ENCODE measurements around the gene ITPRIPL2.

Gene ITPRIPL2

GRCh38 chr16:19093631-19094541 is 19.9 kb upstream of the ITPRIPL2 start:
- DNase-seq (ENCODE audit: low read depth): no peak

- no peak for DNase-seq (ENCODE audit: low read depth)
These were observed 19.0 kb upstream of the ITPRIPL2 start for GRCh38 chr16:19094542-19095365.

GRCh38 chr16:19095654-19096053 is 18.1 kb upstream of the ITPRIPL2 start:
- DNase-seq (ENCODE audit: low read depth): no peak

GRCh38 chr16:19098173-19098572 is 15.6 kb upstream of the ITPRIPL2 start:
- DNase-seq (ENCODE audit: low read depth): no peak

- DNase-seq (ENCODE audit: low read depth): no peak
These were observed 11.4 kb upstream of the ITPRIPL2 start for GRCh38 chr16:19102187-19102872.

GRCh38 chr16:19104607-19105006 is 9.2 kb upstream of the ITPRIPL2 start:
- DNase-seq (ENCODE audit: low read depth): no peak

- DNase-seq (ENCODE audit: low read depth): no peak
These were observed 8.6 kb upstream of the ITPRIPL2 start for GRCh38 chr16:19105131-19105530.

GRCh38 chr16:19105891-19106624 is 7.7 kb upstream of the ITPRIPL2 start:
- DNase-seq (ENCODE audit: low read depth): no peak

GRCh38 chr16:19106625-19107020 is 7.1 kb upstream of the ITPRIPL2 start:
- no peak for DNase-seq (ENCODE audit: low read depth)

- no peak for DNase-seq (ENCODE audit: low read depth)
These were observed 5.1 kb upstream of the ITPRIPL2 start for GRCh38 chr16:19108409-19109287.

GRCh38 chr16:19109288-19109664 is 4.5 kb upstream of the ITPRIPL2 start:
- no peak for DNase-seq (ENCODE audit: low read depth)

- no peak for DNase-seq (ENCODE audit: low read depth)
These were observed 3.0 kb upstream of the ITPRIPL2 start for GRCh38 chr16:19110537-19111360.

GRCh38 chr16:19112099-19112407 is 1.7 kb upstream of the ITPRIPL2 start:
- no peak for DNase-seq (ENCODE audit: low read depth)

- no peak for DNase-seq (ENCODE audit: low read depth)
These were observed 789 bp downstream of the ITPRIPL2 start for GRCh38 chr16:19114359-19115147.

GRCh38 chr16:19115148-19116021 is 1.6 kb downstream of the ITPRIPL2 start:
- DNase-seq (ENCODE audit: low read depth): no peak

- DNase-seq (ENCODE audit: low read depth): no peak
These were observed 3.1 kb downstream of the ITPRIPL2 start for GRCh38 chr16:19116711-19117449.

- no peak for DNase-seq (ENCODE audit: low read depth)
These were observed 5.2 kb downstream of the ITPRIPL2 start for GRCh38 chr16:19118938-19119431.

Measured in T-helper 22 cell (primary cell).